Stimulated activated naive B cell treated with anti-CD40 and anti-IgM and Interleukin-4, amounts not matched to agents 10 μg/mL and 1 μg/mL and 100 μg/mL, for 72 hours (primary cell): ENCODE data around the gene OR52B2.

Experiments used
- ATAC-seq, 2 donors: fragments of 150-1000 bp; cut with Tn5 transposase; replicated peaks; 2 replicates each; pipeline ENCODE4 v1.10.0; 2021; ENCODE audit warnings: moderate library complexity in 1 of 2
- DNase-seq: peaks from one replicate; pipeline ENCODE4 v3.0.0; 2021
- H3K27ac Mint-ChIP-seq: one replicate; pipeline ENCODE4 v1.8.0; 2022; ENCODE audit warnings: mild to moderate bottlenecking, mixed read lengths
- H3K27me3 Mint-ChIP-seq, 2 donors: one replicate each; pipeline ENCODE4 v1.8.0; 2022; ENCODE audit warnings: mixed read lengths in 2 of 2
- H3K36me3 Mint-ChIP-seq, 2 donors: one replicate each; pipeline ENCODE4 v1.8.0; 2022; ENCODE audit warnings: mixed read lengths in 2 of 2, mild to moderate bottlenecking in 1 of 2
- H3K4me1 Mint-ChIP-seq, 2 donors: one replicate each; pipeline ENCODE4 v1.8.0; 2022; ENCODE audit warnings: mixed read lengths in 2 of 2, mild to moderate bottlenecking in 1 of 2
- H3K4me3 Mint-ChIP-seq, 2 donors: one replicate each; pipeline ENCODE4 v1.8.0; 2022; ENCODE audit warnings: mild to moderate bottlenecking in 2 of 2, mixed read lengths in 2 of 2, moderate library complexity in 1 of 2
- H3K9me3 Mint-ChIP-seq, 2 donors: one replicate each; pipeline ENCODE4 v1.8.0; 2022; ENCODE audit warnings: mixed read lengths in 2 of 2, mild to moderate bottlenecking in 1 of 2

The OR52B2 gene

GRCh38 chr11:6170226-6170625 lies at the start of gene OR52B2:
Gene OR52B2, minus strand, starts transcription at chr11:6170326. Its CDS starts 0 bp downstream, at chr11:6170326.
- ATAC-seq (no peak), DNase-seq (no peak)
- Mint-ChIP-seq H3K36me3 (no peaks in the 10 kb centered on the region), H3K27ac (no peak within 1 kb of the TSS), H3K27me3 (peaks cover 20 to 24% of the 10 kb centered on the region in 2 donors), H3K9me3 (peaks cover 0 to 2% of the 10 kb centered on the region in 2 donors), H3K4me3 (no peak within 1 kb of the TSS), H3K4me1 (no peaks in the 10 kb centered on the region)

- Mint-ChIP-seq H3K4me1 (peaks cover 0 to 5% of the 10 kb centered on the region in 2 donors), H3K36me3 (peaks cover 41 to 59% of the 10 kb centered on the region in 2 donors), H3K27ac (no peak overlapping the region), H3K4me3 (no peak overlapping the region), H3K9me3 (no peaks in the 10 kb centered on the region), H3K27me3 (no peaks in the 10 kb centered on the region)
- ATAC-seq (no peak), DNase-seq (no peak)
These were observed 49.2 kb upstream of the OR52B2 start for GRCh38 chr11:6219359-6219758.

DNA sequence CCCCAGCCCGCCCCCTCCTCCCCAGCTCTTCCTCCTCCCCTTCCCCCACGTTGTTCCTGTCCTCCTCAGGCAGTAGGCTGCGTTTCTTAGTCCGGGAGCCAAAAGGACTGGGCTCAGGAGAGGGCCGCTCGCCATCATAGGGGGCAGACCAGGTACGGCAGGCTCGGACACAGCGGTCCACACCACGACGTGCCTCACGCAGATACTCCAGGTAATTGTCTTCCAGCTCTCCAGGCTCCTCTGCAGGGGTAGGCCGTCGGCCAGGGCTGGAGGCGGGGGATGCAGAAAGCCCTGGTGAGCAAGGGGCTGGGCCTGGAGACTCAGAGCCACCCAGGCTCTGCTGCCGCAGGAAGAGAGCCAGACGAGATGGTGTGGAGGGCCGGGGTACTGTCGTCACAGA lies 47.6 kb upstream of the OR52B2 start:
- DNase-seq (no peak), ATAC-seq (no peak)
- H3K36me3 Mint-ChIP-seq = peaks cover 35 to 53% of the 10 kb centered on the region in 2 donors
- H3K4me1 Mint-ChIP-seq = peaks cover 0 to 5% of the 10 kb centered on the region in 2 donors
- H3K9me3 Mint-ChIP-seq = no peaks in the 10 kb centered on the region
- H3K27ac Mint-ChIP-seq = no peak overlapping the region
- H3K27me3 Mint-ChIP-seq = no peaks in the 10 kb centered on the region
- H3K4me3 Mint-ChIP-seq = no peak overlapping the region

DNA sequence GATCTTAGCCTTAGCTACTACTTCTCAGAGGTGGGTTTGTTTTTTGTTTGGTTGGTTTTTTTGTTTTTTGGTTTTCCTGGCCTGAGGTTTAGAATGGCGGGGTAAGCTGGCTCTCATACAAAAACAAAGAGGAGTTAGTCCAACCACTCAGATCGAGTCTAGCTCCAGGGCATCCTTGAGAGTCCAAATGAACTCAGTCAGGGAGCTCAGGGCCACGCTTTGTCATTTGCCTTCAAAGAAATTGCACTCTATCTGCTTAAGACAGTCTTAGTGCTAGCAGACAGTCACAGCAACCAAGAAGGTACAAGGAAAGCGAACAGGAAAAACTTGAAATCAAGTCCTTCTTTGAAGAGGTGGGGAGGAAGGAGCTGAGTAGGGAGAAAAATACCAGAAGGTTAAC lies 46.4 kb upstream of the OR52B2 start:
- H3K27me3 Mint-ChIP-seq = no peaks in the 10 kb centered on the region
- peaks cover 0 to 1% of the 10 kb centered on the region in 2 donors for H3K4me1 Mint-ChIP-seq
- ATAC-seq (no peak), DNase-seq (no peak)
- H3K27ac Mint-ChIP-seq = no peak overlapping the region
- no peak overlapping the region for H3K4me3 Mint-ChIP-seq
- H3K9me3 Mint-ChIP-seq = no peaks in the 10 kb centered on the region
- peaks cover 28 to 44% of the 10 kb centered on the region in 2 donors for H3K36me3 Mint-ChIP-seq

GRCh38 chr11:6214530-6214929 lies 44.4 kb upstream of the OR52B2 start:
- Mint-ChIP-seq H3K4me3 (no peak overlapping the region), H3K27ac (no peak overlapping the region), H3K4me1 (no peaks in the 10 kb centered on the region), H3K36me3 (peaks cover 25 to 40% of the 10 kb centered on the region in 2 donors), H3K9me3 (no peaks in the 10 kb centered on the region), H3K27me3 (no peaks in the 10 kb centered on the region)
- DNase-seq = no peak
- no peak for ATAC-seq

GRCh38 chr11:6210274-6210955 lies 40.3 kb upstream of the OR52B2 start:
- ATAC-seq (no peak), DNase-seq (no peak)
- Mint-ChIP-seq H3K27me3 (no peaks in the 10 kb centered on the region), H3K4me3 (no peak overlapping the region), H3K27ac (no peak overlapping the region), H3K4me1 (no peaks in the 10 kb centered on the region), H3K9me3 (no peaks in the 10 kb centered on the region), H3K36me3 (peaks cover 11 to 24% of the 10 kb centered on the region in 2 donors)

DNA sequence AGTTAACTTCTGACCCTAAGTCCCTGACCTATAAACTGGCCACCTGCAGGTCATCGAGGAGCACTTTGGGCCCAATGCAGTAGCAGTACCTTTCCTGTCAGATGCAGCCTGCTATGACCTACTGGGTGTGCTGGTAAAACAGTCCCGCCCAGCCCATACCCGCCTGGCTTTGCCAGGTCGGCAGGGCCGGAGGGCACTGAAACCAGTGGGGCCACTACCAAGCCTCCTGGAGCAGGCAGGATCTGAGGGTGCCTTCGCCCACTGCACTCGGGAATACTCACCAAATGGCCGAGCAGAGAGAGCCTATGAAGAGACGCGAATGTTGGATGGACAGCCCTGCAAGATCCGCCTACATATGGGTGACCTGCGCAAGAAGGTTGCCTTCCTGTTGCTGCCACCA lies 39.7 kb upstream of the OR52B2 start:
- Mint-ChIP-seq H3K36me3 (peaks cover 11 to 25% of the 10 kb centered on the region in 2 donors), H3K27me3 (no peaks in the 10 kb centered on the region), H3K27ac (no peak overlapping the region)

GRCh38 chr11:6206456-6207180 lies 36.5 kb upstream of the OR52B2 start:
- Mint-ChIP-seq H3K27ac (no peak overlapping the region), H3K4me1 (peaks cover 8 to 13% of the 10 kb centered on the region in 2 donors), H3K9me3 (no peaks in the 10 kb centered on the region), H3K4me3 (no peak overlapping the region), H3K27me3 (no peaks in the 10 kb centered on the region), H3K36me3 (peaks cover 17 to 30% of the 10 kb centered on the region in 2 donors)
- ATAC-seq = no peak
- no peak for DNase-seq

More for the DNA sequence above, 39.7 kb upstream of the OR52B2 start:
- Mint-ChIP-seq H3K4me3 (no peak overlapping the region), H3K9me3 (no peaks in the 10 kb centered on the region), H3K4me1 (no peaks in the 10 kb centered on the region)
- no peak for DNase-seq
- ATAC-seq = no peak

GRCh38 chr11:6205366-6205765 lies 35.2 kb upstream of the OR52B2 start, which contains the start of gene C11orf42:
Gene C11orf42, plus strand, starts transcription at chr11:6205557. Its CDS starts 59 bp downstream, at chr11:6205616.
- DNase-seq = no peak

GRCh38 chr11:6204706-6205105 lies 34.6 kb upstream of the OR52B2 start:
- H3K9me3 Mint-ChIP-seq = no peaks in the 10 kb centered on the region
- H3K4me3 Mint-ChIP-seq = no peak overlapping the region
- H3K27me3 Mint-ChIP-seq = no peaks in the 10 kb centered on the region
- H3K36me3 Mint-ChIP-seq = peaks cover 23 to 33% of the 10 kb centered on the region in 2 donors
- no peak for ATAC-seq
- H3K27ac Mint-ChIP-seq = no peak overlapping the region
- DNase-seq = no peak
- H3K4me1 Mint-ChIP-seq = peaks cover 8 to 13% of the 10 kb centered on the region in 2 donors

More at GRCh38 chr11:6205366-6205765, 35.2 kb upstream of the OR52B2 start, which contains the start of gene C11orf42:
- Mint-ChIP-seq H3K4me3 (no peak within 1 kb of the TSS), H3K4me1 (peaks cover 8 to 13% of the 10 kb centered on the region in 2 donors), H3K36me3 (peaks cover 20 to 30% of the 10 kb centered on the region in 2 donors), H3K27me3 (no peaks in the 10 kb centered on the region), H3K9me3 (no peaks in the 10 kb centered on the region), H3K27ac (no peak within 1 kb of the TSS)
- ATAC-seq = no peak

DNA sequence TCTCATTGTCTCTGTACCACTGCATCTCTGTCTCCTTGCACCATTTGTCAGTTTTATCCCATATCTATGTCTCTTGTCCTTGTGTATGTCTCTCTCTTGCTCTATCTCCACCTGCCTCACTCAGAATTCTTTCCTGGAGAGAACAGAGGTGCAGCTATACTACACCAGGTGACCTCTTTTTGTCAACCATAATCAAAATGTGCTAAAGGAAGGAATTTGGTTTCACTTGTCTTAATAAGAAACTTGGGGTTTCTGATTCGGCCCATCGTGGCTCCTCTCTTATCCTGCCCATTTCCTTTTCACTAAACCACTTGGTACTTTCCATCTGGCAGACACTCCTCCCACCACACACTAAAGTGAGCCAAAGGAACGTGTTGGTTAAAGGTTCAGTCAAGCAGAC lies 33.2 kb upstream of the OR52B2 start:
- Mint-ChIP-seq H3K27ac (no peak overlapping the region), H3K27me3 (no peaks in the 10 kb centered on the region), H3K9me3 (no peaks in the 10 kb centered on the region), H3K36me3 (peaks cover 18 to 27% of the 10 kb centered on the region in 2 donors), H3K4me1 (peaks cover 8 to 13% of the 10 kb centered on the region in 2 donors), H3K4me3 (no peak overlapping the region)
- DNase-seq = no peak
- ATAC-seq = peak; percentile 56 to 62

DNA sequence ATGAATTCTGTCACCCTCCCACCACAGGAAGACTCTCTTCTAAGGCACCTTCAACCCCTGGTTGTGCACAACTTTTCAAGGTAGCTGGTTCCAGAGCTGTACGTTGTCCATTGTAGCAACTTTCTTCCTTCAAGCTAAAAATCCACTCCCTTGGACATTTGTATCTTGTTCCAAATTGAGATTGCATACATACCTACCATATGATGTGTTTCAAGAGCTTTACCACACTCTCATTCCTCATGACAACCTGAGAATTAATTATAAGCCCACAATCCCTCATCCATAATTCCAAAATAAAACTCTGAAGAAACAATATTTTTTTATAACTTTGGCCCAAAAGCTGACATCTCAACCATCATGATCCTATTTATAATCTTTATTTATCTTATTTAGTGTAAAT lies 31.9 kb upstream of the OR52B2 start:
- Mint-ChIP-seq H3K9me3 (no peaks in the 10 kb centered on the region), H3K4me1 (peaks cover 8 to 13% of the 10 kb centered on the region in 2 donors), H3K36me3 (peaks cover 18 to 27% of the 10 kb centered on the region in 2 donors), H3K27me3 (no peaks in the 10 kb centered on the region), H3K27ac (no peak overlapping the region), H3K4me3 (no peak overlapping the region)
- ATAC-seq (no peak), DNase-seq (no peak)

- no peak for ATAC-seq
- H3K4me1 Mint-ChIP-seq = peaks cover 8 to 13% of the 10 kb centered on the region in 2 donors
These were observed 31.4 kb upstream of the OR52B2 start for GRCh38 chr11:6201481-6201880.

GRCh38 chr11:6200975-6201374 lies 30.8 kb upstream of the OR52B2 start:
- ATAC-seq (no peak), DNase-seq (no peak)
- H3K36me3 Mint-ChIP-seq = peaks cover 18 to 26% of the 10 kb centered on the region in 2 donors
- no peaks in the 10 kb centered on the region for H3K9me3 Mint-ChIP-seq
- H3K4me3 Mint-ChIP-seq = no peak overlapping the region
- H3K27me3 Mint-ChIP-seq = no peaks in the 10 kb centered on the region
- H3K27ac Mint-ChIP-seq = no peak overlapping the region
- H3K4me1 Mint-ChIP-seq = peaks cover 8 to 13% of the 10 kb centered on the region in 2 donors

More at GRCh38 chr11:6201481-6201880, 31.4 kb upstream of the OR52B2 start:
- Mint-ChIP-seq H3K36me3 (peaks cover 18 to 27% of the 10 kb centered on the region in 2 donors), H3K27me3 (no peaks in the 10 kb centered on the region), H3K27ac (no peak overlapping the region), H3K9me3 (no peaks in the 10 kb centered on the region), H3K4me3 (no peak overlapping the region)
- DNase-seq = no peak
